NCI-H1092 treated with DMSO at 0.1 percent for 48 hours (cell line): ENCODE measurements around the gene CASKIN1.

Experiments
- DNase-seq: peaks from one replicate; lab custom pipeline; 2025; lab: John Stamatoyannopoulos, UW

CASKIN1 gene

GRCh38 chr16:2174396-2175131 is 21.8 kb downstream of the CASKIN1 start:
- no peak for DNase-seq

DNA sequence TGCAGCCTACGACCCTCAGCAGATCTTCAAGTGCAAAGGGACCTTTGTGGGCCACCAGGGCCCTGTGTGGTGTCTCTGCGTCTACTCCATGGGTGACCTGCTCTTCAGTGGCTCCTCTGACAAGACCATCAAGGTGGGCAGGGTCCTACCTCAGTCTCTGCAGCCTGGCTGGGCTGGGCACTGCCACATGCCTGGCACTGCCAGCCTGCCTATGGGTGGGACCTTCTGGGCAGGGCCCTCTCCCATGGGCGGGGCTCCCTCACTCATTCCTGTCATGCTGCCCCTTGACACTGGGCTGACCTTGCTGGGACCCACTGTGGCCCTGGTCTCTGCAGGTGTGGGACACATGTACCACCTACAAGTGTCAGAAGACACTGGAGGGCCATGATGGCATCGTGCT is 22.5 kb downstream of the CASKIN1 start:
- DNase-seq: no peak

DNA sequence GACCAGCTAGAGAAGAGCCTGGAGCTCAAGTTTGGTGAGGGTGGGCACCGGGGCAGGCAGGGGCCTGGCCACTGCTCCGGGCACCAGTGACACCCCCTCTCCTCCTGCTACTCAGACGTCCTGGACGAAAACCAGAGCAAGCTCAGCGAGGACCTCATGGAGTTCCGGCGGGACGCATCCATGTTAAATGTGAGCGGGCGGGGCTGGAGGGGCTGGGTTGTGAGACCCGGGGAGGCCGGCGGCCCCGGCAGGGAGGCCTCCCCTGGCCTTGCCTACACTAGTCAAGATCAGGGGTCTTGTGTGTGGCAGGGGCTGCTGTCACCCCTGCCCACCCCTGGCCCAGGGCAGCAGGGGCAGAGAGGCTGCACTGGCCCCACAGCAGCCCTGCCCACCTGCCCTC is 23.0 kb downstream of the CASKIN1 start:
- no peak for DNase-seq

DNA sequence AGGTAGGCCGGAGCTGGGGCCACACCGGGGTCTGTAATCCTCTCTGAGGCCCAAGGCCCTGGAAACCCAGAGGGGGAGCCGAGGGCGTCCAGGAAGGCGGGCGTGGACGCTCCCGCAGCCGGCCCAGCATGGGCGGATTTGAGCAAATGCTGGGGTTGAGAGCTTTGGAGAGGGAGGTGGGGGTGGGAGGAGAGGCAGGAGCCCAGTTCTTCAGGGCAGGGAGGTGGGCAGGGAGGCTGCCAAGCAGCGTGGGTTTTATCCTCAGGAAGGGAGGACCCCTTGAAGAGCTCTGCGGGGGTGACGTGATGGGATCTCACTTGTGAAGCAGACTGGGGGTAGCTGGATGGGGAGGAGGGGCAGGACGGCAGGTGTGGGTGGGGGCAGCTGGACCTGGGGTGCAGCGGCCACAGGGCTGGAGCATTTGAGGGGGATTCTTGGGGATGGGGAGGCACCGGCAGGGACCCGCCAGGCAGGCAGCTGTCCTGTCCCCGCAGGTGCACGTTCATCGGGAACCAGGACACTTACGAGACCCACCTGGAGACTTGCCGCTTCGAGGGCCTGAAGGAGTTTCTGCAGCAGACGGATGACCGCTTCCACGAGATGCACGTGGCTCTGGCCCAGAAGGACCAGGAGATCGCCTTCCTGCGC is 23.6 kb downstream of the CASKIN1 start:
- DNase-seq: no peak

- DNase-seq: no peak
Observed at GRCh38 chr16:2171601-2172178, 24.7 kb downstream of the CASKIN1 start.

GRCh38 chr16:2170587-2171435 is 25.6 kb downstream of the CASKIN1 start:
- no peak for DNase-seq

DNA sequence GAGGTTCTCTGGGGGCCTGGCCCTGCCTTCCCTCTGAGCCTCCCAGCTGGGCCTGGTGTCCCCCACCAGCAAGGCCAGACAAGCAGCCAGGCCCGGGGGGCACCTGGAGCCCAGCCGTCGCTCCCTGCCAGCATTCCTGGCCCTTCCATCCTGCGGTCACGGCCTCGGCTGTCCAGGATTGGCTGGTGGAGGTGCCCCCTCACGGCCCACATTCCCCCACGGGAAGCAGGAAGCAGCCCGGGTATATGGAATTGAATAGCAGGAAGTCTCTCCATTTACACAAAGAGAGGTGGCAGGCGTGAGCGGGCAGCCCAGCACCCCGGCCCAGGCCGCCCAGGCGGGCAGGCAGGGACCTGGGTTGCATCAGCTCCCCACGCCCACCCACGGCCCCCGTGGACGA is 26.3 kb downstream of the CASKIN1 start:
- no peak for DNase-seq

DNA sequence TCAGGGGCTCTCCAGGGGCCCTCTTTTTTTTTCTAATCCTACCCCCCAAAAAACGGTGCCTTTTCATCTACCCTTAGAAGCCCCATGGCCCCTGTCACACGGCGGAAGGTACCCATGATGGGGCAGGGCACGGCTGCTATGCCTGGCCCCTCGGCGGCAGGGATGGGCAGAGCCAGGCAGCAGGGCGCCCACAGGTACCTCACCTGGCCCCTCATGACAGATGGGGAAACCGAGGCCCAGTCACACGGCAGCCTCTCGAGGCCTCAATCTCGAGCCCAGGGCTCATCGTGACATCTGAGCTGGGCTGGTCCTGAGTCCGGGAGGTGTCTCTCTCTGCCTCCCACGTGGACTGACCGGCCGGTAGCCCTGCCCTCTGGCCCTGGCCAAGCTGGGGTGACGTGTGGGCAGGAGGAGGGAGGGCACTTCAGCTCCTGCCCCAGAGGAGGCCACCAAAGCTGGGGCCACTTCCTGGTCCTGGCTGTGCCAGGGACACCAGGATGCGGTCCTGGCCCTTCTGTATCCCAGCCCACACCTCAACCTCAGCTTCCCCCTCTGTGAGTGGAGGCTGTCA is 29.3 kb downstream of the CASKIN1 start:
- DNase-seq: no peak

GRCh38 chr16:2166263-2167067 is 29.9 kb downstream of the CASKIN1 start:
- DNase-seq: no peak

GRCh38 chr16:2165861-2166260 is 30.5 kb downstream of the CASKIN1 start:
- DNase-seq: no peak

GRCh38 chr16:2163211-2163881 is 33.1 kb downstream of the CASKIN1 start:
- no peak for DNase-seq

GRCh38 chr16:2162676-2163118 is 33.7 kb downstream of the CASKIN1 start:
- no peak for DNase-seq

- DNase-seq: no peak
Observed at GRCh38 chr16:2161911-2162310, 34.5 kb downstream of the CASKIN1 start.

- no peak for DNase-seq
Observed at GRCh38 chr16:2160915-2161551, 35.4 kb downstream of the CASKIN1 start.

DNA sequence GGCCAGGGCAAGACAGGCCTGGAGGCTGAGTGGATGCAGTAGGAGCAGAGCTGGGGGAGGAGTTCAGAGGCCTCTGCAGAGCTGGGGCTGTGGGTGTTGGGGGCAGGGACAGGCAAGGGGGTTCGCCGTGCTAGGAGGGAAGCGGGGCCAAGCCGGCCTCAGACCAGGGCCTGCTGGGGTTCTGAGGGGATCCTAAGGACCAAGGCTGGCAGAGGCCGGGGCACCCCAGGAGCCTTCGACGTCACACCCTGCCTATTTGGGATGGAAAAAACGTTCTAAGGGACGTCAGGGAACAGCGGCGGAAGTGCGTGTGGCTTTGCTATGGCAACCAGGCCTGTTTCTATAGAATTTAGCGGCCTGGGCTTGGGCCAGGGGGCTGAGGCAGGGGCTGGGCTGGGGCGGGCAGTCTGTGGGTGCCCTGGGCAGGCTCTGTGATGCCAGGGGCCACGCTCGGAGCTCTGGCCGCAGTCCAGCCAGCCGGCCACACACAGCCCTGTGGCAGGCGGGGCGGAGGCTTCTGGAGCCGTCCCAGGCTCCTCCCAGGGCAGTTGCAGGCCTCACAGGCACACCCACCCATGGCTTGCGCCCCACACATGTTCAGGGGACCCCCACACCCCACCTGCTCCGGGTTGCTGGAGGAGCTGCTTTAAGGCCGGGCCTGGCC is 37.1 kb downstream of the CASKIN1 start:
- DNase-seq: no peak

- DNase-seq: no peak
Observed at GRCh38 chr16:2158262-2158638, 38.2 kb downstream of the CASKIN1 start.

DNA sequence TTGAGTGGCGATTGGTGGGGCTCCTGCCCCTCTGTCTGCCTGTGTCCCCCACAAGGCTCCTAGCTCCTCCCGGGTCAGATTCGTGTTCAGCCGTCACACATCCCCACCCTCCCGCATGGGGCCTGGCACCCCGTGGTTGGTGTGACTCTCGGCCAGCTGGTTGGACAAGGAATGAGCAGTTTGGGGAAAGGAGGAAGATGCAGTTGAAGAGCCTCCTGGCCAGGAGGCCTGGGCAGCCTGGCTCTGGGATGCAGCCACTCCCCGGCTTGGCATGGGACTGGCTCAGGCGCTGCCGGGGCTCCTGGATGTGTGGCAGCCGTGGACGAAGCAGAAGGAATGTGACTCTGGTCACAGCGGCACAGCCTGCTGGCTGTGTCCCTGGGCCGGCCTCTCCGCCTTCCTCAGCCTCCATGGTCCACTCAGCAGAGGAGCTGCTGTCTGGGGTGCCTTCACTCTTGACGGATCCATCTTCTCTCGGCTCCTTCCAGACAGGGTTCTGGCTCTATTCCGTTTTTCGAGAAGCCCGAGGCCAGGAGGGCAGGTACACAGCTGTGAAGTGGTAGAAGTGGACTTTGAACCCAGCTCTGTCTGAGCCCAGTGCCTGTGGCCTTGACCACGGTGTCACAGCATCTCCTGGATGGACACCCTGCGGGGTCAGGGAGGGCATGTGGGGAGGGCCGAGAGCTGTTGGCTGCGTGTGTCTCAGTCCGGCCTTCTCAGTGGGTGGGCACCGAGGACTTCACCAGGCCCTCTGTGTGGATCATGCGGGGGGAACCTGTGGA is 38.7 kb downstream of the CASKIN1 start:
- no peak for DNase-seq

DNA sequence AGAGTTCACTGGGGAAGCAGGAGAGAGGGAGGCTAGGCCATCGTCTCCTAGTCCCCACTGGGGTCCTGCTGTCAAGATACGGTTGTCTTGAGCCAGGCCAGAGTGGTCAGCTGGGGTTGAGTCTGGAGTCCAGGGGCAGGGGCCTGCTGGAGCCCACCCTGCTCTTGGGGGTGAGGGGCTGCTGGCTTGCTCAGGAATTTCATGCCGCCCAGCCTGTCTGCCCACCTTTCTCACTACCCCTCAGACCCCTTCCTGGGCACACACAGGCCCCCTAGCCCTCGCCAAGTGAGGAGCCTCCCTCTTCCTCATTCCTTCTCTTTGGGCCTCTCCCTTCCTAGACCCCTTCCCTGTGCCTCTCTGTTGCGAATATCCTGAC is 39.6 kb downstream of the CASKIN1 start:
- no peak for DNase-seq
